ENCODE results near the gene PARVA.
A peak's percentile ranks its signal among the peaks of the same experiment; 100 is the strongest.

PARVA gene

GRCh38 chr11:12377824-12378593 is 638 bp downstream of the PARVA start:
- TF ChIP-seq CTCF (IDR thresholded peaks at IDR 0.05; ENCODE audit: low read length, missing control alignments), result no peak
- peak overlapping the region; percentile 69 for H3K4me3 ChIP-seq (replicated peaks; ENCODE audit: low read depth, low read length)
- peak; percentile 87 for DNase-seq (ENCODE audit: low read depth)

- no peak for TF ChIP-seq CTCF (IDR thresholded peaks at IDR 0.05; ENCODE audit: low read length, missing control alignments)
- no peak for DNase-seq (ENCODE audit: low read depth)
- no peak overlapping the region for H3K4me3 ChIP-seq (replicated peaks; ENCODE audit: low read depth, low read length)
Measured at GRCh38 chr11:12380565-12381325, 3.4 kb downstream of the PARVA start.

GRCh38 chr11:12381875-12382274 is 4.5 kb downstream of the PARVA start:
- DNase-seq (ENCODE audit: low read depth), result no peak
- no peak for TF ChIP-seq CTCF (IDR thresholded peaks at IDR 0.05; ENCODE audit: low read length, missing control alignments)
- H3K4me3 ChIP-seq (replicated peaks; ENCODE audit: low read depth, low read length), result no peak overlapping the region

GRCh38 chr11:12382451-12382850 is 5.1 kb downstream of the PARVA start:
- no peak for TF ChIP-seq CTCF (IDR thresholded peaks at IDR 0.05; ENCODE audit: low read length, missing control alignments)
- no peak for DNase-seq (ENCODE audit: low read depth)
- H3K4me3 ChIP-seq (replicated peaks; ENCODE audit: low read depth, low read length), result no peak overlapping the region

- H3K4me3 ChIP-seq (replicated peaks; ENCODE audit: low read depth, low read length), result no peak overlapping the region
- no peak for DNase-seq (ENCODE audit: low read depth)
- no peak for TF ChIP-seq CTCF (IDR thresholded peaks at IDR 0.05; ENCODE audit: low read length, missing control alignments)
Measured at GRCh38 chr11:12386309-12386708, 8.9 kb downstream of the PARVA start.

- TF ChIP-seq CTCF (IDR thresholded peaks at IDR 0.05; ENCODE audit: low read length, missing control alignments), result no peak
- DNase-seq (ENCODE audit: low read depth), result no peak
- no peak overlapping the region for H3K4me3 ChIP-seq (replicated peaks; ENCODE audit: low read depth, low read length)
Measured at GRCh38 chr11:12386745-12387144, 9.4 kb downstream of the PARVA start.

All from fibroblast of pulmonary artery (primary cell).